A549 (cell line): ENCODE data around the gene FAHD2A.

ENCODE experiments used
- EP300 ChIP-seq, 2 experiments: fragments of >200 bp; sonication (Bioruptor Twin); formaldehyde crosslinking; IDR thresholded peaks; 2 replicates in 1 of 2; 3 replicates in 1 of 2; pipeline ENCODE4 v1.6.1; 2016 to 2017
- FOSL2 ChIP-seq, 2 experiments: fragments of 450-650 bp in 1 of 2; fragments of >200 bp in 1 of 2; sonication (Bioruptor Twin) in 1 of 2; formaldehyde crosslinking; IDR thresholded peaks; 2 replicates each; pipeline versions ENCODE4 v1.5.0 to v1.6.1; 2016 to 2020; ENCODE audit warnings: mild to moderate bottlenecking in 1 of 2, moderate library complexity in 1 of 2
- JUN ChIP-seq, 2 experiments: fragments of >200 bp; sonication (Bioruptor Twin); formaldehyde crosslinking; IDR thresholded peaks; 2 replicates in 1 of 2; 3 replicates in 1 of 2; pipeline ENCODE4 v1.6.1; 2016 to 2017
- MAZ ChIP-seq: fragments of 150-350 bp; IDR thresholded peaks from 2 replicates; pipeline ENCODE4 v1.6.1; 2014; ENCODE audit warnings: antibody characterized with exemption, low read depth, low read length, borderline replicate concordance
- POLR2A ChIP-seq: IDR thresholded peaks from 2 replicates; pipeline ENCODE4 v1.6.1; 2012; ENCODE audit warnings: mild to moderate bottlenecking, low read length
- RAD21 ChIP-seq, 2 experiments: fragments of >200 bp in 1 of 2; sonication (Bioruptor Twin) in 1 of 2; formaldehyde crosslinking in 1 of 2; IDR thresholded peaks in 1 of 2; conservative IDR thresholded peaks in 1 of 2; 2 replicates in 1 of 2; 3 replicates in 1 of 2; pipeline ENCODE4 v1.6.1; 2012 to 2018; ENCODE audit warnings: inconsistent platforms in 1 of 2
- SMC3 ChIP-seq: fragments of >200 bp; sonication (Bioruptor Twin); formaldehyde crosslinking; IDR thresholded peaks from 3 replicates; pipeline ENCODE4 v1.6.1; 2018; ENCODE audit warnings: inconsistent platforms
- ZFP36 ChIP-seq: fragments of 450-650 bp; IDR thresholded peaks from 2 replicates; pipeline ENCODE4 v1.6.1; 2014; ENCODE audit warnings: borderline replicate concordance; ENCODE audit not compliant: partially characterized antibody
- ZSCAN20 ChIP-seq: fragments of 250-450 bp; sonication (Bioruptor Pico); IDR thresholded peaks from 2 replicates; pipeline ENCODE4 v1.8.0; 2022; ENCODE audit warnings: mild to moderate bottlenecking, moderate library complexity
- TF ChIP-seq, protein P1 (sequence below): fragments of >200 bp; sonication (Bioruptor Twin); formaldehyde crosslinking; IDR thresholded peaks from 3 replicates; pipeline ENCODE4 v1.5.1; 2016
- TF ChIP-seq, protein P2 (sequence below): IDR thresholded peaks from 2 replicates; pipeline ENCODE4 v1.6.1; 2012
- TF ChIP-seq, protein P3 (sequence below): fragments of 200-600 bp; sonication (generic); IDR thresholded peaks from 2 replicates; pipeline ENCODE4 v1.6.1; 2016; ENCODE audit warnings: antibody characterized with exemption, mild to moderate bottlenecking, moderate library complexity
- TF ChIP-seq, protein P4 (sequence below): fragments of 450-650 bp; IDR thresholded peaks from 2 replicates; pipeline ENCODE4 v1.6.1; 2014; ENCODE audit warnings: antibody characterized with exemption

DNA sequence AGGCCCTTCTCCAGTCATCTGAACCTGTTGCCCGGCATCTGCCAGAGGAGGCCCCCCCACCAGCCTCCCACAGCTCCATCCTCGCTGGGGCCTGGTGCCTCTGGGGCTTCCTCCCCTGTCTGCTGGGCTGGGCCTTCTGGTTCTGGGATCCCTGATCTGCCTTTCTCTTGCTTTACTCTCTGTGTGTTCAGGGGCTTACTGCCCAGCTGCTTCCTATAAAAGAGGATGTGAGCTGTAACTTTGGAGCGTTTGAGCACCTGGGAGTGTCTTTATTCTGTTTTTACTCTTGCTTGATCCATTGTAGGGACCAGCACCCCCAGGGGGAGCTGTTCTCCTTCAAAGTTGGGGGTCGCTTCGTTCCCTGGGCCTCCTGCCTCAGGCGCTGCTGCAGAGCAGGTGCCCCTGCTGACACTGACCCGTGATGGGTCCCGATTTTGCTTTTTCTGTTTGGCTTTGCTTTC is 23.1 kb upstream of the FAHD2A start:
- TF ChIP-seq, protein P1, sequence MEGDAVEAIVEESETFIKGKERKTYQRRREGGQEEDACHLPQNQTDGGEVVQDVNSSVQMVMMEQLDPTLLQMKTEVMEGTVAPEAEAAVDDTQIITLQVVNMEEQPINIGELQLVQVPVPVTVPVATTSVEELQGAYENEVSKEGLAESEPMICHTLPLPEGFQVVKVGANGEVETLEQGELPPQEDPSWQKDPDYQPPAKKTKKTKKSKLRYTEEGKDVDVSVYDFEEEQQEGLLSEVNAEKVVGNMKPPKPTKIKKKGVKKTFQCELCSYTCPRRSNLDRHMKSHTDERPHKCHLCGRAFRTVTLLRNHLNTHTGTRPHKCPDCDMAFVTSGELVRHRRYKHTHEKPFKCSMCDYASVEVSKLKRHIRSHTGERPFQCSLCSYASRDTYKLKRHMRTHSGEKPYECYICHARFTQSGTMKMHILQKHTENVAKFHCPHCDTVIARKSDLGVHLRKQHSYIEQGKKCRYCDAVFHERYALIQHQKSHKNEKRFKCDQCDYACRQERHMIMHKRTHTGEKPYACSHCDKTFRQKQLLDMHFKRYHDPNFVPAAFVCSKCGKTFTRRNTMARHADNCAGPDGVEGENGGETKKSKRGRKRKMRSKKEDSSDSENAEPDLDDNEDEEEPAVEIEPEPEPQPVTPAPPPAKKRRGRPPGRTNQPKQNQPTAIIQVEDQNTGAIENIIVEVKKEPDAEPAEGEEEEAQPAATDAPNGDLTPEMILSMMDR = no peak; the same call in 2 of the 3 replicates
- TF ChIP-seq, protein P2, sequence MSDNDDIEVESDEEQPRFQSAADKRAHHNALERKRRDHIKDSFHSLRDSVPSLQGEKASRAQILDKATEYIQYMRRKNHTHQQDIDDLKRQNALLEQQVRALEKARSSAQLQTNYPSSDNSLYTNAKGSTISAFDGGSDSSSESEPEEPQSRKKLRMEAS = no peak
- TF ChIP-seq MAZ (no peak), ZSCAN20 (CRISPR knock-in tag) (no peak), POLR2A (no peak), JUN (IDR thresholded peaks at IDR 0.05) (no peak), RAD21 (conservative IDR thresholded peaks at IDR 0.05 in 1 of 2, IDR thresholded peaks at IDR 0.05 in 1 of 2) (no peak), ZFP36 (no peak), FOSL2 (IDR thresholded peaks at IDR 0.05) (no peak), FOSL2 (CRISPR knock-in tag; IDR thresholded peaks at IDR 0.05) (no peak), SMC3 (no peak), EP300 (IDR thresholded peaks at IDR 0.05) (no peak)
- TF ChIP-seq, protein P3, sequence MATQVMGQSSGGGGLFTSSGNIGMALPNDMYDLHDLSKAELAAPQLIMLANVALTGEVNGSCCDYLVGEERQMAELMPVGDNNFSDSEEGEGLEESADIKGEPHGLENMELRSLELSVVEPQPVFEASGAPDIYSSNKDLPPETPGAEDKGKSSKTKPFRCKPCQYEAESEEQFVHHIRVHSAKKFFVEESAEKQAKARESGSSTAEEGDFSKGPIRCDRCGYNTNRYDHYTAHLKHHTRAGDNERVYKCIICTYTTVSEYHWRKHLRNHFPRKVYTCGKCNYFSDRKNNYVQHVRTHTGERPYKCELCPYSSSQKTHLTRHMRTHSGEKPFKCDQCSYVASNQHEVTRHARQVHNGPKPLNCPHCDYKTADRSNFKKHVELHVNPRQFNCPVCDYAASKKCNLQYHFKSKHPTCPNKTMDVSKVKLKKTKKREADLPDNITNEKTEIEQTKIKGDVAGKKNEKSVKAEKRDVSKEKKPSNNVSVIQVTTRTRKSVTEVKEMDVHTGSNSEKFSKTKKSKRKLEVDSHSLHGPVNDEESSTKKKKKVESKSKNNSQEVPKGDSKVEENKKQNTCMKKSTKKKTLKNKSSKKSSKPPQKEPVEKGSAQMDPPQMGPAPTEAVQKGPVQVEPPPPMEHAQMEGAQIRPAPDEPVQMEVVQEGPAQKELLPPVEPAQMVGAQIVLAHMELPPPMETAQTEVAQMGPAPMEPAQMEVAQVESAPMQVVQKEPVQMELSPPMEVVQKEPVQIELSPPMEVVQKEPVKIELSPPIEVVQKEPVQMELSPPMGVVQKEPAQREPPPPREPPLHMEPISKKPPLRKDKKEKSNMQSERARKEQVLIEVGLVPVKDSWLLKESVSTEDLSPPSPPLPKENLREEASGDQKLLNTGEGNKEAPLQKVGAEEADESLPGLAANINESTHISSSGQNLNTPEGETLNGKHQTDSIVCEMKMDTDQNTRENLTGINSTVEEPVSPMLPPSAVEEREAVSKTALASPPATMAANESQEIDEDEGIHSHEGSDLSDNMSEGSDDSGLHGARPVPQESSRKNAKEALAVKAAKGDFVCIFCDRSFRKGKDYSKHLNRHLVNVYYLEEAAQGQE = no peak
- TF ChIP-seq, protein P4, sequence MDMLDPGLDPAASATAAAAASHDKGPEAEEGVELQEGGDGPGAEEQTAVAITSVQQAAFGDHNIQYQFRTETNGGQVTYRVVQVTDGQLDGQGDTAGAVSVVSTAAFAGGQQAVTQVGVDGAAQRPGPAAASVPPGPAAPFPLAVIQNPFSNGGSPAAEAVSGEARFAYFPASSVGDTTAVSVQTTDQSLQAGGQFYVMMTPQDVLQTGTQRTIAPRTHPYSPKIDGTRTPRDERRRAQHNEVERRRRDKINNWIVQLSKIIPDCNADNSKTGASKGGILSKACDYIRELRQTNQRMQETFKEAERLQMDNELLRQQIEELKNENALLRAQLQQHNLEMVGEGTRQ = no peak
